Measurements from ENCODE around the gene C16orf78.
"Not testable (repeated sequence)": the region's sequence is repeated elsewhere in the genome, so short reads cannot be mapped to it uniquely, and the experiment has no call there.

Gene C16orf78

GRCh38 chr16:49354101-49354500 is 19.5 kb upstream of the C16orf78 start:
- no peak overlapping the region for H3K4me3 ChIP-seq (ENCODE audit: low read depth, low read length)
- DNase-seq (ENCODE audit: low read depth): no peak
- TF ChIP-seq, protein P1, sequence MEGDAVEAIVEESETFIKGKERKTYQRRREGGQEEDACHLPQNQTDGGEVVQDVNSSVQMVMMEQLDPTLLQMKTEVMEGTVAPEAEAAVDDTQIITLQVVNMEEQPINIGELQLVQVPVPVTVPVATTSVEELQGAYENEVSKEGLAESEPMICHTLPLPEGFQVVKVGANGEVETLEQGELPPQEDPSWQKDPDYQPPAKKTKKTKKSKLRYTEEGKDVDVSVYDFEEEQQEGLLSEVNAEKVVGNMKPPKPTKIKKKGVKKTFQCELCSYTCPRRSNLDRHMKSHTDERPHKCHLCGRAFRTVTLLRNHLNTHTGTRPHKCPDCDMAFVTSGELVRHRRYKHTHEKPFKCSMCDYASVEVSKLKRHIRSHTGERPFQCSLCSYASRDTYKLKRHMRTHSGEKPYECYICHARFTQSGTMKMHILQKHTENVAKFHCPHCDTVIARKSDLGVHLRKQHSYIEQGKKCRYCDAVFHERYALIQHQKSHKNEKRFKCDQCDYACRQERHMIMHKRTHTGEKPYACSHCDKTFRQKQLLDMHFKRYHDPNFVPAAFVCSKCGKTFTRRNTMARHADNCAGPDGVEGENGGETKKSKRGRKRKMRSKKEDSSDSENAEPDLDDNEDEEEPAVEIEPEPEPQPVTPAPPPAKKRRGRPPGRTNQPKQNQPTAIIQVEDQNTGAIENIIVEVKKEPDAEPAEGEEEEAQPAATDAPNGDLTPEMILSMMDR (IDR thresholded peaks at IDR 0.05; ENCODE audit: low read depth, low read length, missing control alignments): no peak

DNA sequence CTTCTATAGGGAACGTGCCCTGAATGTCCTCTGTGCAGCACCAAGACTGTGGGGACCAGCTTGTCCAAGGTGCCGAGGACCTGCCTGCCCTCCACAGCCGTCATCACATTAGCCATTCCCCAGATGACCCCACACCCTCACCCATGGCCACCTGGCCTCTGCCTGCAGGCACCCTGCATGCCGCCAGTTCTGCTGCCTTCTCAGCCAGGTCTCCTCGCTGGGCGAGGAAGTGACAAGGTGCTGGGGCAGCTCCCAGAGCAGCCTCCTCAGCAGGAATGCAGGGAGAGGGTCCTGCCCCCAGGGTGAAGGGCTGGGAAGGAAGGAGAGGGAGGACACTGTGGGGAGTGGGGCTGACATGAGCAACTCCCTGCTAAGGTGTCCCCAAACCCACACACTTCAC is 18.6 kb upstream of the C16orf78 start:
- TF ChIP-seq, protein P1 (IDR thresholded peaks at IDR 0.05; ENCODE audit: low read depth, low read length, missing control alignments): no peak
- no peak overlapping the region for H3K4me3 ChIP-seq (ENCODE audit: low read depth, low read length)
- no peak for DNase-seq (ENCODE audit: low read depth)

GRCh38 chr16:49355933-49356665 is 17.5 kb upstream of the C16orf78 start:
- no peak for DNase-seq (ENCODE audit: low read depth)
- no peak overlapping the region for H3K4me3 ChIP-seq (ENCODE audit: low read depth, low read length)
- TF ChIP-seq, protein P1 (IDR thresholded peaks at IDR 0.05; ENCODE audit: low read depth, low read length, missing control alignments): no peak

GRCh38 chr16:49356728-49357488 is 16.7 kb upstream of the C16orf78 start:
- TF ChIP-seq, protein P1 (IDR thresholded peaks at IDR 0.05; ENCODE audit: low read depth, low read length, missing control alignments): no peak
- DNase-seq (ENCODE audit: low read depth): no peak
- H3K4me3 ChIP-seq (ENCODE audit: low read depth, low read length): no peak overlapping the region

DNA sequence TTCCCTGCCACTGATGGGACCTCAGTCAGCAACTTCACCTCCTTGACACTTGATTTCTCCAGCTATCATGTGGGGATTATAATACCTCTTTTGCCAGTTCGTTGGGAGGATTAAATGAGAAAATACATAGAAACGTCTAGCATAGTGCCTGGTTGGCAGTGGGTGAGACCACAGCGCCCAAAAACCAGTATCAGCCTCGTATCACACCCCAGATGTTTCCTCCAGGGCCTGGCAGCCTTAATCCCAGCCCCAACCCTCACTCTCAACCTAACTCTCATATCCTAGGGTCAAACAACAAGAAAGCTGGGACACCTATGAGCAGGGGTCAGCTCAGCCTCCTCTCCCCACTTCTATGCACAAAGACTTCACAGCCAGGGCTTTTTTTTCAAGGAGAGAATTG is 14.0 kb upstream of the C16orf78 start:
- TF ChIP-seq, protein P1 (IDR thresholded peaks at IDR 0.05; ENCODE audit: low read depth, low read length, missing control alignments): no peak
- no peak for DNase-seq (ENCODE audit: low read depth)
- no peak overlapping the region for H3K4me3 ChIP-seq (ENCODE audit: low read depth, low read length)

DNA sequence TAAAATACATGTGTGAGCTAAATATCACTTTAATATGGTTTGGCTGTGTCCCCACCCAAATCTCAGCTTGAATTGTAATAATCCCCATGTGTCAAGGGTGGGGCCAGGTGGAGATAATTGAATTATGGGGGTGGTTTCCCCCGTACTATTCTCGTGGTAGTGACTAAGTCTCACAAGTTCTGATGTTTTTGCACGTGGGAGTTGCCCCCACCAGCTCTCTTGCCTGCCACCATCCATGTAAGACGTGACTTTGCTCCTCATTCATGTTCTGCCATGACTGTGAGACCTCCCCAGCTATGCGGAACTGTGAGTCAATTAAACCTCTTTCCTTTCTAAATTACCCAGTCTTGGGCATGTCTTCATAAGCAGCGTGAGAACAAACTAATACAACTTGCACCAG is 11.9 kb upstream of the C16orf78 start:
- not testable (repeated sequence) for H3K4me3 ChIP-seq (ENCODE audit: low read depth, low read length); DNase-seq (ENCODE audit: low read depth)

DNA sequence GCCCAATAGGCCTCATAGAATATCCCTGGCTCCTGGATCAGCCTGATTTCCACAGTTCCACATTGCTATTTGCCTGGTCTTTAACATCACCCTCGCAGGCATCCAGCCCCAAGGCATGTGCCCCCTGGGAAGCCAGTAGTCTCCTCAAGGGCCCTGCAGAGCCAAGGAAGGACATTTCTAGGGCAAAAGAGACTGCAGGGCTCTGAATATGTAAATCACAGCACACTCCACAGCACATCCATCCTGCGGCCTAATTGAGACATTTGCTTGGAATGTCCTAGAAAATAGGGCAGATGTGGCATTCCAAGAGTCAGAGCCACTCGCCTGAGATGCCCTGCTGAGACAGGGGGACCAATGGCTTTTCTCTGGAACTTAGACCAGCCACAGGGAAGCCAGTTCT is 11.4 kb upstream of the C16orf78 start:
- TF ChIP-seq, protein P1 (IDR thresholded peaks at IDR 0.05; ENCODE audit: low read depth, low read length, missing control alignments): no peak
- no peak for DNase-seq (ENCODE audit: low read depth)
- H3K4me3 ChIP-seq (ENCODE audit: low read depth, low read length): no peak overlapping the region
